ENCODE data around the gene LAMTOR2.

Gene LAMTOR2

GRCh38 chr1:156075775-156076204 is 21.2 kb downstream of the LAMTOR2 start:
- DNase-seq (ENCODE audit: low read depth in 3 of 3) = no peak

- DNase-seq (ENCODE audit: low read depth in 3 of 3) = no peak
Observed at GRCh38 chr1:156076609-156077429, 22.2 kb downstream of the LAMTOR2 start.

- no peak for DNase-seq (ENCODE audit: low read depth in 3 of 3)
Observed at GRCh38 chr1:156077430-156077760, 22.8 kb downstream of the LAMTOR2 start.

GRCh38 chr1:156078728-156079127 is 24.1 kb downstream of the LAMTOR2 start:
- no peak for DNase-seq (ENCODE audit: low read depth in 3 of 3)

- DNase-seq (ENCODE audit: low read depth in 3 of 3) = no peak
Observed at GRCh38 chr1:156079762-156080161, 25.2 kb downstream of the LAMTOR2 start.

GRCh38 chr1:156080241-156080862 is 25.8 kb downstream of the LAMTOR2 start:
- DNase-seq (ENCODE audit: low read depth in 3 of 3) = no peak

GRCh38 chr1:156080863-156081179 is 26.2 kb downstream of the LAMTOR2 start:
- DNase-seq (ENCODE audit: low read depth in 3 of 3) = no peak

- DNase-seq (ENCODE audit: low read depth in 3 of 3) = no peak
Observed at GRCh38 chr1:156081180-156081916, 26.8 kb downstream of the LAMTOR2 start.

- DNase-seq (ENCODE audit: low read depth in 3 of 3) = no peak
Observed at GRCh38 chr1:156081917-156082308, 27.3 kb downstream of the LAMTOR2 start.

GRCh38 chr1:156082309-156083091 is 27.9 kb downstream of the LAMTOR2 start, which contains the start of gene MEX3A:
Gene MEX3A (minus strand): TSS chr1:156082465. CDS start chr1:156081998, 467 bp downstream.
- peak in 2 of 3 donors; percentile 26 to 57 for DNase-seq (ENCODE audit: low read depth in 3 of 3)

- DNase-seq (ENCODE audit: low read depth in 3 of 3) = no peak
Observed at GRCh38 chr1:156083800-156084790, 29.5 kb downstream of the LAMTOR2 start.

GRCh38 chr1:156086256-156086662 is 31.7 kb downstream of the LAMTOR2 start:
- DNase-seq (ENCODE audit: low read depth in 3 of 3) = no peak

GRCh38 chr1:156089704-156090103 is 35.1 kb downstream of the LAMTOR2 start:
- DNase-seq (ENCODE audit: low read depth in 3 of 3) = no peak

GRCh38 chr1:156090138-156090839 is 35.7 kb downstream of the LAMTOR2 start:
- DNase-seq (ENCODE audit: low read depth in 3 of 3) = no peak

- peak; percentile 78 to 90 (median 87) for DNase-seq (ENCODE audit: low read depth in 3 of 3)
Observed at GRCh38 chr1:156090840-156091188, 36.2 kb downstream of the LAMTOR2 start.

GRCh38 chr1:156091610-156092009 is 37.0 kb downstream of the LAMTOR2 start:
- DNase-seq (ENCODE audit: low read depth in 3 of 3) = no peak

GRCh38 chr1:156095906-156096508 is 41.4 kb downstream of the LAMTOR2 start:
- DNase-seq (ENCODE audit: low read depth in 3 of 3) = no peak

- peak; percentile 83 to 92 (median 87) for DNase-seq (ENCODE audit: low read depth in 3 of 3)
Observed at GRCh38 chr1:156096640-156097391, 42.2 kb downstream of the LAMTOR2 start.
